ENCODE data around the gene CERKL.

CERKL gene

GRCh38 chr2:181553244-181553643, 103.7 kb downstream of the CERKL start (continued):
- TF ChIP-seq TSHZ2 (CRISPR knock-in tag; IDR thresholded peaks at IDR 0.05): no peak
- no peak for TF ChIP-seq OSR1 (CRISPR knock-in tag; IDR thresholded peaks at IDR 0.05)
- TF ChIP-seq SNAI2 (CRISPR knock-in tag; IDR thresholded peaks at IDR 0.05): no peak
- TF ChIP-seq ARNTL (CRISPR knock-in tag; IDR thresholded peaks at IDR 0.05; ENCODE audit: borderline replicate concordance, low read depth): no peak
- no peak for TF ChIP-seq RARB (CRISPR knock-in tag; IDR thresholded peaks at IDR 0.05)
- TF ChIP-seq PPARA (CRISPR knock-in tag; IDR thresholded peaks at IDR 0.05; ENCODE audit: borderline replicate concordance): no peak

- no peak for TF ChIP-seq SNAI2 (CRISPR knock-in tag; IDR thresholded peaks at IDR 0.05)
- TF ChIP-seq ARNTL (CRISPR knock-in tag; IDR thresholded peaks at IDR 0.05; ENCODE audit: borderline replicate concordance, low read depth): no peak
- no peak for TF ChIP-seq CREB5 (CRISPR knock-in tag; IDR thresholded peaks at IDR 0.05; ENCODE audit: low read depth)
- no peak for TF ChIP-seq ISL1 (CRISPR knock-in tag; IDR thresholded peaks at IDR 0.05)
- no peak for TF ChIP-seq ZFP30 (CRISPR knock-in tag; IDR thresholded peaks at IDR 0.05)
- no peak for TF ChIP-seq ESRRG (CRISPR knock-in tag; IDR thresholded peaks at IDR 0.05)
- no peak for TF ChIP-seq ZNF70 (CRISPR knock-in tag; IDR thresholded peaks at IDR 0.05)
- TF ChIP-seq RARB (CRISPR knock-in tag; IDR thresholded peaks at IDR 0.05): no peak
- peak; percentile 95 for ATAC-seq
Measured at GRCh38 chr2:181552808-181553207, 104.1 kb downstream of the CERKL start.

- ATAC-seq: no peak
Measured at GRCh38 chr2:181546086-181546485, 110.8 kb downstream of the CERKL start.

More at GRCh38 chr2:181546086-181546485, 110.8 kb downstream of the CERKL start:
- TF ChIP-seq CSRNP3 (CRISPR knock-in tag; IDR thresholded peaks at IDR 0.05) (no peak), ZNF70 (CRISPR knock-in tag; IDR thresholded peaks at IDR 0.05) (no peak), PPARA (CRISPR knock-in tag; IDR thresholded peaks at IDR 0.05; ENCODE audit: borderline replicate concordance) (no peak), SNAI2 (CRISPR knock-in tag; IDR thresholded peaks at IDR 0.05) (no peak), PATZ1 (CRISPR knock-in tag; IDR thresholded peaks at IDR 0.05; ENCODE audit: borderline replicate concordance) (no peak), TSHZ2 (CRISPR knock-in tag; IDR thresholded peaks at IDR 0.05) (no peak), ZNF565 (CRISPR knock-in tag; conservative IDR thresholded peaks at IDR 0.05; ENCODE audit: low read depth) (no peak), POU6F1 (CRISPR knock-in tag; IDR thresholded peaks at IDR 0.05; ENCODE audit: borderline replicate concordance, low read depth) (no peak), ZNF8 (CRISPR knock-in tag; IDR thresholded peaks at IDR 0.05) (no peak), ESRRG (CRISPR knock-in tag; IDR thresholded peaks at IDR 0.05) (no peak), CREB5 (CRISPR knock-in tag; IDR thresholded peaks at IDR 0.05; ENCODE audit: low read depth) (no peak), BACH2 (CRISPR knock-in tag; IDR thresholded peaks at IDR 0.05; ENCODE audit: borderline replicate concordance) (no peak)

All from SK-N-SH treated with all-trans-retinoic acid at 6 μM for 48 hours (cell line).